Hematopoietic multipotent progenitor cell treated with erythropoietin and hydrocortisone succinate and interleukin-3 and kit ligand, for 6 days (in vitro differentiated cells): Measurements from ENCODE around the gene ECE1.
"Not testable (repeated sequence)": the region's sequence is repeated elsewhere in the genome, so short reads cannot be mapped to it uniquely, and the experiment has no call there.

Experiments used
- DNase-seq: peaks from one replicate; pipeline ENCODE4 v3.0.0-alpha.2; 2015

The ECE1 gene

GRCh38 chr1:21216835-21217811, 73.1 kb downstream of the ECE1 start:
- DNase-seq, result peak; percentile 85

- no peak for DNase-seq
Observed at GRCh38 chr1:21212126-21212525, 78.1 kb downstream of the ECE1 start.

- not testable (repeated sequence) for DNase-seq
Observed at GRCh38 chr1:21208137-21208700, 82.0 kb downstream of the ECE1 start.

GRCh38 chr1:21206117-21206516, 84.1 kb downstream of the ECE1 start:
- no peak for DNase-seq

GRCh38 chr1:21205416-21205815, 84.8 kb downstream of the ECE1 start:
- no peak for DNase-seq

- DNase-seq, result no peak
Observed at GRCh38 chr1:21201650-21202049, 88.6 kb downstream of the ECE1 start.

- not testable (repeated sequence) for DNase-seq
Observed at GRCh38 chr1:21201238-21201637, 89.0 kb downstream of the ECE1 start.

- DNase-seq, result no peak
Observed at GRCh38 chr1:21200767-21201166, 89.5 kb downstream of the ECE1 start.

- DNase-seq, result no peak
Observed at GRCh38 chr1:21198929-21199328, 91.3 kb downstream of the ECE1 start.

- peak; percentile 26 for DNase-seq
Observed at GRCh38 chr1:21192871-21193270, 97.4 kb downstream of the ECE1 start.

GRCh38 chr1:21192284-21192683, 98.0 kb downstream of the ECE1 start:
- no peak for DNase-seq

GRCh38 chr1:21190771-21191170, 99.5 kb downstream of the ECE1 start:
- peak; percentile 58 for DNase-seq

GRCh38 chr1:21189906-21190500, 100.3 kb downstream of the ECE1 start:
- DNase-seq, result peak; percentile 48

GRCh38 chr1:21189421-21189820, 100.8 kb downstream of the ECE1 start:
- DNase-seq, result peak; percentile 82

GRCh38 chr1:21188235-21188634, 102.0 kb downstream of the ECE1 start:
- no peak for DNase-seq

- no peak for DNase-seq
Observed at GRCh38 chr1:21185221-21185731, 105.0 kb downstream of the ECE1 start.

- no peak for DNase-seq
Observed at GRCh38 chr1:21184276-21184675, 106.0 kb downstream of the ECE1 start.

- no peak for DNase-seq
Observed at GRCh38 chr1:21182181-21182731, 108.0 kb downstream of the ECE1 start.

GRCh38 chr1:21178271-21178670, 112.0 kb downstream of the ECE1 start:
- not testable (repeated sequence) for DNase-seq

- peak; percentile 99 for DNase-seq
Observed at GRCh38 chr1:21176586-21177555, 113.4 kb downstream of the ECE1 start, which contains the start of gene EIF4G3. Gene EIF4G3 (minus strand): TSS chr1:21176897. CDS start chr1:21002742, 174,155 bp downstream.

GRCh38 chr1:21175670-21176581, 114.3 kb downstream of the ECE1 start:
- peak; percentile 55 for DNase-seq
